ENCODE results near the gene LUC7L2.

DNA sequence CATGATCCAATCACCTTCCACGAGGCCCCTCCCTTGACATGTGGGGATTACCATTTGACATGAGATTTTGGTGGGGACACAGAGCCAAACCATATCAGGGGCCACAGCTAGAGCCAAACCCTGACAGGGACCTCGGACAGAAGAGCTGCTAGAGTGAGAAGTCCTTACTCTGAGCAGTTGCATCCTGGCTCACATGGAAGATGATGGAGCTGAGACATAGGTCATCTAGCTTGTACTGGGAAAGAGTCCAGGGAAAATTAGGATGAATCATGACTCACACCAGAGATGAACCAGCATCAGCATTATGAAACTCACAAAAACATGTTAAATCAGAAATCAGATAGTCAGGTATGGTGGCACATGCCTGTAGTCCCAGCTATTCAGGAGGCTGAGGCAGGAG, 31.3 kb upstream of the LUC7L2 start:
- TF ChIP-seq, protein P1, sequence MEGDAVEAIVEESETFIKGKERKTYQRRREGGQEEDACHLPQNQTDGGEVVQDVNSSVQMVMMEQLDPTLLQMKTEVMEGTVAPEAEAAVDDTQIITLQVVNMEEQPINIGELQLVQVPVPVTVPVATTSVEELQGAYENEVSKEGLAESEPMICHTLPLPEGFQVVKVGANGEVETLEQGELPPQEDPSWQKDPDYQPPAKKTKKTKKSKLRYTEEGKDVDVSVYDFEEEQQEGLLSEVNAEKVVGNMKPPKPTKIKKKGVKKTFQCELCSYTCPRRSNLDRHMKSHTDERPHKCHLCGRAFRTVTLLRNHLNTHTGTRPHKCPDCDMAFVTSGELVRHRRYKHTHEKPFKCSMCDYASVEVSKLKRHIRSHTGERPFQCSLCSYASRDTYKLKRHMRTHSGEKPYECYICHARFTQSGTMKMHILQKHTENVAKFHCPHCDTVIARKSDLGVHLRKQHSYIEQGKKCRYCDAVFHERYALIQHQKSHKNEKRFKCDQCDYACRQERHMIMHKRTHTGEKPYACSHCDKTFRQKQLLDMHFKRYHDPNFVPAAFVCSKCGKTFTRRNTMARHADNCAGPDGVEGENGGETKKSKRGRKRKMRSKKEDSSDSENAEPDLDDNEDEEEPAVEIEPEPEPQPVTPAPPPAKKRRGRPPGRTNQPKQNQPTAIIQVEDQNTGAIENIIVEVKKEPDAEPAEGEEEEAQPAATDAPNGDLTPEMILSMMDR (IDR thresholded peaks at IDR 0.05) = no peak
- TF ChIP-seq POLR2AphosphoS5 (IDR thresholded peaks at IDR 0.05) (no peak), POLR2A (IDR thresholded peaks at IDR 0.05) (no peak)

All from breast epithelium (tissue), 3 donors.